ENCODE data around the gene AKAP1.
A peak's percentile ranks its signal among the peaks of the same experiment; 100 is the strongest.
"Not testable (repeated sequence)": the region's sequence is repeated elsewhere in the genome, so short reads cannot be mapped to it uniquely, and the experiment has no call there.

AKAP1 gene

GRCh38 chr17:57075193-57075592 is 9.9 kb upstream of the AKAP1 start:
- no peak for DNase-seq (ENCODE audit: low spot score)

GRCh38 chr17:57075785-57076184 is 9.3 kb upstream of the AKAP1 start:
- DNase-seq (ENCODE audit: low spot score), result no peak

GRCh38 chr17:57077000-57077399 is 8.0 kb upstream of the AKAP1 start:
- DNase-seq (ENCODE audit: low spot score), result no peak

GRCh38 chr17:57078274-57078673 is 6.8 kb upstream of the AKAP1 start:
- no peak for DNase-seq (ENCODE audit: low spot score)

- peak; percentile 17 for DNase-seq (ENCODE audit: low spot score)
These were observed 4.3 kb upstream of the AKAP1 start for GRCh38 chr17:57080718-57081117.

GRCh38 chr17:57082441-57082840 is 2.6 kb upstream of the AKAP1 start:
- DNase-seq (ENCODE audit: low spot score), result no peak

- no peak for DNase-seq (ENCODE audit: low spot score)
These were observed 665 bp upstream of the AKAP1 start for GRCh38 chr17:57084361-57084801.

- peak; percentile 61 for DNase-seq (ENCODE audit: low spot score)
These were observed 512 bp downstream of the AKAP1 start for GRCh38 chr17:57085448-57086068.

GRCh38 chr17:57086069-57086930 is 1.3 kb downstream of the AKAP1 start:
- peak; percentile 52 for DNase-seq (ENCODE audit: low spot score)

GRCh38 chr17:57088298-57088697 is 3.3 kb downstream of the AKAP1 start:
- no peak for DNase-seq (ENCODE audit: low spot score)

GRCh38 chr17:57089391-57089790 is 4.3 kb downstream of the AKAP1 start:
- DNase-seq (ENCODE audit: low spot score), result no peak

- DNase-seq (ENCODE audit: low spot score), result no peak
These were observed 5.6 kb downstream of the AKAP1 start for GRCh38 chr17:57090560-57091185.

- no peak for DNase-seq (ENCODE audit: low spot score)
These were observed 6.2 kb downstream of the AKAP1 start for GRCh38 chr17:57091186-57091618.

- DNase-seq (ENCODE audit: low spot score), result peak; percentile 19
These were observed 7.1 kb downstream of the AKAP1 start for GRCh38 chr17:57092171-57092570.

- DNase-seq (ENCODE audit: low spot score), result no peak
These were observed 7.7 kb downstream of the AKAP1 start for GRCh38 chr17:57092779-57093178.

- no peak for DNase-seq (ENCODE audit: low spot score)
These were observed 11.6 kb downstream of the AKAP1 start for GRCh38 chr17:57096472-57097202.

GRCh38 chr17:57097832-57098421 is 12.9 kb downstream of the AKAP1 start:
- DNase-seq (ENCODE audit: low spot score), result peak; percentile 58

- DNase-seq (ENCODE audit: low spot score), result no peak
These were observed 14.1 kb downstream of the AKAP1 start for GRCh38 chr17:57099165-57099564.

GRCh38 chr17:57102122-57102521 is 17.1 kb downstream of the AKAP1 start:
- no peak for DNase-seq (ENCODE audit: low spot score)

GRCh38 chr17:57102660-57103059 is 17.6 kb downstream of the AKAP1 start:
- DNase-seq (ENCODE audit: low spot score), result not testable (repeated sequence)

GRCh38 chr17:57104461-57105175 is 19.6 kb downstream of the AKAP1 start:
- peak; percentile 34 for DNase-seq (ENCODE audit: low spot score)

All from hepatic stellate cell (primary cell).